T-helper 17 cell (primary cell): ENCODE data around the gene CD80. TPM values are rescaled to one million over a fixed set of nuclear protein-coding genes. Genes with fewer than 3 reads are reported as not detected.
A peak's percentile ranks its signal among the peaks of the same experiment; 100 is the strongest.

Source experiments
- ATAC-seq: fragments of 150-1000 bp; cut with Tn5 transposase; 2 replicates; pipeline ENCODE4 v1.10.0; 2021; ENCODE audit warnings: mild to moderate bottlenecking, moderate library complexity
- DNase-seq, 3 donors: peaks; one replicate each; pipeline versions ENCODE4 v3.0.0 to v3.0.0-alpha.2; 2020 to 2021
- H3K9me3 ChIP-seq: one replicate; pipeline ENCODE4 v1.7.0; 2013; ENCODE audit warnings: low read length, mild to moderate bottlenecking; ENCODE audit not compliant: control insufficient read depth, poor library complexity, severe bottlenecking
- H3K27ac Mint-ChIP-seq: one replicate; pipeline ENCODE4 v1.8.0; 2022; ENCODE audit warnings: mild to moderate bottlenecking, moderate library complexity, mixed read lengths
- H3K27me3 Mint-ChIP-seq: one replicate; pipeline ENCODE4 v1.8.0; 2022; ENCODE audit warnings: mixed read lengths
- H3K36me3 Mint-ChIP-seq: one replicate; pipeline ENCODE4 v1.8.0; 2022; ENCODE audit warnings: low read depth, mixed read lengths
- H3K4me1 Mint-ChIP-seq: one replicate; pipeline ENCODE4 v1.8.0; 2022; ENCODE audit warnings: mild to moderate bottlenecking, mixed read lengths
- H3K4me3 Mint-ChIP-seq: one replicate; pipeline ENCODE4 v1.8.0; 2022; ENCODE audit warnings: mild to moderate bottlenecking, moderate library complexity, mixed read lengths
- total RNA-seq, 4 donors: library from RNA in 2 of 4; stranded (reverse) in 2 of 4; gene quantifications; one replicate each; pipeline ENCODE4 v1.2.3 and lab custom pipeline; 2022 to 2026

Gene CD80
- total RNA-seq, 2 donors from 2014 or later: 13.9 to 14.1 TPM

- no peaks in the 10 kb centered on the region for H3K9me3 ChIP-seq
- H3K4me3 Mint-ChIP-seq: no peak overlapping the region
- ATAC-seq (peak; percentile 16), DNase-seq (no peak)
- peaks cover 2% of the 10 kb centered on the region for H3K36me3 Mint-ChIP-seq
- H3K4me1 Mint-ChIP-seq: peaks cover 27% of the 10 kb centered on the region
- H3K27ac Mint-ChIP-seq: no peak overlapping the region
- no peaks in the 10 kb centered on the region for H3K27me3 Mint-ChIP-seq
Measured at GRCh38 chr3:119551598-119551997, 7.8 kb downstream of the CD80 start.

GRCh38 chr3:119550192-119550910, 9.1 kb downstream of the CD80 start:
- no peaks in the 10 kb centered on the region for H3K9me3 ChIP-seq
- DNase-seq (no peak), ATAC-seq (no peak)
- H3K4me3 Mint-ChIP-seq: no peak overlapping the region
- H3K27ac Mint-ChIP-seq: no peak overlapping the region
- no peaks in the 10 kb centered on the region for H3K27me3 Mint-ChIP-seq
- H3K36me3 Mint-ChIP-seq: peaks cover 2% of the 10 kb centered on the region
- H3K4me1 Mint-ChIP-seq: peaks cover 16% of the 10 kb centered on the region

- no peak for DNase-seq
- Mint-ChIP-seq H3K4me1 (peaks cover 4% of the 10 kb centered on the region), H3K4me3 (no peak overlapping the region), H3K36me3 (no peaks in the 10 kb centered on the region), H3K27me3 (no peaks in the 10 kb centered on the region), H3K27ac (no peak overlapping the region)
- no peaks in the 10 kb centered on the region for H3K9me3 ChIP-seq
- ATAC-seq: no peak
Measured at GRCh38 chr3:119548341-119548740, 11.1 kb downstream of the CD80 start.

GRCh38 chr3:119547227-119547626, 12.2 kb downstream of the CD80 start:
- H3K9me3 ChIP-seq: no peaks in the 10 kb centered on the region
- H3K27ac Mint-ChIP-seq: no peak overlapping the region
- no peaks in the 10 kb centered on the region for H3K27me3 Mint-ChIP-seq
- H3K4me1 Mint-ChIP-seq: peaks cover 4% of the 10 kb centered on the region
- H3K36me3 Mint-ChIP-seq: no peaks in the 10 kb centered on the region
- H3K4me3 Mint-ChIP-seq: no peak overlapping the region
- no peak for DNase-seq
- ATAC-seq: no peak

- H3K9me3 ChIP-seq: no peaks in the 10 kb centered on the region
- Mint-ChIP-seq H3K4me3 (no peak overlapping the region), H3K36me3 (no peaks in the 10 kb centered on the region), H3K27me3 (no peaks in the 10 kb centered on the region), H3K4me1 (no peaks in the 10 kb centered on the region), H3K27ac (no peak overlapping the region)
- DNase-seq: no peak
- ATAC-seq: no peak
Measured at GRCh38 chr3:119543147-119543546, 16.3 kb downstream of the CD80 start.

- ATAC-seq: no peak
- H3K27ac Mint-ChIP-seq: no peak overlapping the region
- no peaks in the 10 kb centered on the region for H3K27me3 Mint-ChIP-seq
- H3K9me3 ChIP-seq: no peaks in the 10 kb centered on the region
- no peak for DNase-seq
- no peaks in the 10 kb centered on the region for H3K4me1 Mint-ChIP-seq
- no peaks in the 10 kb centered on the region for H3K36me3 Mint-ChIP-seq
- H3K4me3 Mint-ChIP-seq: no peak overlapping the region
Measured at GRCh38 chr3:119542168-119542767, 17.1 kb downstream of the CD80 start.

GRCh38 chr3:119541547-119541946, 17.9 kb downstream of the CD80 start:
- no peaks in the 10 kb centered on the region for H3K27me3 Mint-ChIP-seq
- no peaks in the 10 kb centered on the region for H3K36me3 Mint-ChIP-seq
- DNase-seq (no peak), ATAC-seq (no peak)
- peak overlapping the region; percentile 24 for H3K27ac Mint-ChIP-seq
- no peak overlapping the region for H3K4me3 Mint-ChIP-seq
- H3K9me3 ChIP-seq: no peaks in the 10 kb centered on the region
- no peaks in the 10 kb centered on the region for H3K4me1 Mint-ChIP-seq

- no peak for DNase-seq
- Mint-ChIP-seq H3K4me3 (no peak overlapping the region), H3K27me3 (no peaks in the 10 kb centered on the region), H3K27ac (no peak overlapping the region), H3K4me1 (no peaks in the 10 kb centered on the region), H3K36me3 (no peaks in the 10 kb centered on the region)
- ATAC-seq: no peak
- H3K9me3 ChIP-seq: no peaks in the 10 kb centered on the region
Measured at GRCh38 chr3:119538772-119539171, 20.6 kb downstream of the CD80 start.

GRCh38 chr3:119536757-119537156, 22.7 kb downstream of the CD80 start:
- Mint-ChIP-seq H3K36me3 (peaks cover 2% of the 10 kb centered on the region), H3K27ac (no peak overlapping the region), H3K4me1 (peaks cover 2% of the 10 kb centered on the region), H3K27me3 (no peaks in the 10 kb centered on the region), H3K4me3 (no peak overlapping the region)
- DNase-seq (no peak), ATAC-seq (no peak)
- H3K9me3 ChIP-seq: no peaks in the 10 kb centered on the region

- no peaks in the 10 kb centered on the region for H3K27me3 Mint-ChIP-seq
- no peak for DNase-seq
- H3K4me1 Mint-ChIP-seq: peaks cover 2% of the 10 kb centered on the region
- H3K27ac Mint-ChIP-seq: no peak overlapping the region
- peaks cover 5% of the 10 kb centered on the region for H3K36me3 Mint-ChIP-seq
- ATAC-seq: no peak
- no peak overlapping the region for H3K4me3 Mint-ChIP-seq
- no peaks in the 10 kb centered on the region for H3K9me3 ChIP-seq
Measured at GRCh38 chr3:119534296-119534695, 25.1 kb downstream of the CD80 start.

GRCh38 chr3:119531151-119531550, 28.3 kb downstream of the CD80 start:
- DNase-seq (no peak), ATAC-seq (no peak)
- H3K36me3 Mint-ChIP-seq: peaks cover 6% of the 10 kb centered on the region

GRCh38 chr3:119530456-119530855, 29.0 kb downstream of the CD80 start:
- Mint-ChIP-seq H3K4me1 (peaks cover 2% of the 10 kb centered on the region), H3K27me3 (no peaks in the 10 kb centered on the region), H3K27ac (no peak overlapping the region), H3K4me3 (peak overlapping the region; percentile 26), H3K36me3 (peaks cover 7% of the 10 kb centered on the region)
- H3K9me3 ChIP-seq: no peaks in the 10 kb centered on the region
- DNase-seq (no peak), ATAC-seq (no peak)

More at GRCh38 chr3:119531151-119531550, 28.3 kb downstream of the CD80 start:
- Mint-ChIP-seq H3K27me3 (no peaks in the 10 kb centered on the region), H3K4me3 (no peak overlapping the region), H3K4me1 (peaks cover 2% of the 10 kb centered on the region), H3K27ac (no peak overlapping the region)
- H3K9me3 ChIP-seq: no peaks in the 10 kb centered on the region

- no peaks in the 10 kb centered on the region for H3K27me3 Mint-ChIP-seq
- ATAC-seq: no peak
- H3K36me3 Mint-ChIP-seq: peaks cover 7% of the 10 kb centered on the region
- DNase-seq: no peak
- H3K4me1 Mint-ChIP-seq: peaks cover 2% of the 10 kb centered on the region
- H3K9me3 ChIP-seq: no peaks in the 10 kb centered on the region
- no peak overlapping the region for H3K27ac Mint-ChIP-seq
- peak overlapping the region; percentile 26 for H3K4me3 Mint-ChIP-seq
Measured at GRCh38 chr3:119529883-119530282, 29.5 kb downstream of the CD80 start.

- no peak for ATAC-seq
- H3K27me3 Mint-ChIP-seq: no peaks in the 10 kb centered on the region
- no peak overlapping the region for H3K4me3 Mint-ChIP-seq
- H3K4me1 Mint-ChIP-seq: peaks cover 2% of the 10 kb centered on the region
- H3K9me3 ChIP-seq: no peaks in the 10 kb centered on the region
- no peak overlapping the region for H3K27ac Mint-ChIP-seq
- H3K36me3 Mint-ChIP-seq: peaks cover 7% of the 10 kb centered on the region
- DNase-seq: no peak
Measured at GRCh38 chr3:119527714-119528113, 31.7 kb downstream of the CD80 start.
